GM12878 (cell line): Measurements from ENCODE around the gene PTGES2. TPM values are rescaled to one million over a fixed set of nuclear protein-coding genes. Genes with fewer than 3 reads are reported as not detected.

Source experiments
- ATAC-seq: fragments of 200-7000 bp; cut with Tn5 transposase; 3 replicates; pipeline ENCODE4 v1.9.1; 2020; ENCODE audit warnings: mild to moderate bottlenecking, moderate library complexity
- BruUV-seq: library from RNA; stranded (reverse); fragments of 400-500 nt; replicated peaks from 2 replicates; lab custom pipeline; 2021; lab: Mats Ljungman, UMichigan
- CTCF ChIA-PET: fragments of 300-600 bp; sonication (Branson Sonifier 250); formaldehyde crosslinking; extraction: SDS; loops from one replicate; lab custom pipeline; 2021; ENCODE audit warnings: inconsistent platforms; lab: Yijun Ruan, JAX
- POLR2A ChIA-PET: fragments of 350-600 bp; formaldehyde crosslinking; extraction: SDS; loops from one replicate; lab custom pipeline; 2021; ENCODE audit warnings: inconsistent platforms; lab: Charles Lee
- RAD21 ChIA-PET: fragments of 300-600 bp; sonication (Branson Sonifier 250); formaldehyde crosslinking; loops from one replicate; lab custom pipeline; 2023; ENCODE audit warnings: antibody characterized with exemption; ENCODE audit not compliant: unreplicated experiment; lab: Charles Lee
- SMC1A ChIA-PET: fragments of 300-600 bp; sonication (Branson Sonifier 250); formaldehyde crosslinking; loops from one replicate; lab custom pipeline; 2023; ENCODE audit not compliant: unreplicated experiment, uncharacterized antibody; lab: Charles Lee
- DNase-seq: peaks from one replicate; pipeline ENCODE4 v3.0.0-alpha.2; 2011; ENCODE audit warnings: low read depth, low spot score
- FAIRE-seq: peaks from 3 replicates; lab custom pipeline; 2011; peaks lifted over from hg19 to GRCh38; lab: Jason Lieb, UNC
- H2AFZ ChIP-seq: 2 replicates; pipeline ENCODE4 v1.6.0; 2011; ENCODE audit warnings: low read depth, low read length, control low read depth; ENCODE audit not compliant: control insufficient read depth
- H3K27ac ChIP-seq: 2 replicates; pipeline ENCODE4 v1.5.1; 2011; ENCODE audit warnings: control low read depth; ENCODE audit not compliant: control insufficient read depth, insufficient read depth
- H3K27me3 ChIP-seq, 2 experiments: replicated peaks in 1 of 2; 2 replicates each; pipeline versions ENCODE4 v1.6.0 to v1.6.1; 2011; ENCODE audit warnings: low read length in 1 of 2; ENCODE audit not compliant: control insufficient read depth in 2 of 2, insufficient read depth in 2 of 2
- H3K36me3 ChIP-seq, 2 experiments: 2 replicates each; pipeline ENCODE4 v1.5.1; 2011; ENCODE audit warnings: low read length in 1 of 2; ENCODE audit not compliant: control insufficient read depth in 2 of 2, insufficient read depth in 2 of 2
- H3K4me1 ChIP-seq: 2 replicates; pipeline ENCODE4 v1.6.1; 2011; ENCODE audit warnings: mild to moderate bottlenecking, low read length, moderate library complexity, mixed read lengths; ENCODE audit not compliant: control insufficient read depth, insufficient read depth
- H3K4me2 ChIP-seq: 2 replicates; pipeline ENCODE4 v1.6.0; 2011; ENCODE audit warnings: control low read depth; ENCODE audit not compliant: control insufficient read depth, insufficient read depth
- H3K4me3 ChIP-seq: fragments of 200-600 bp; sonication (generic); 2 replicates; pipeline ENCODE4 v1.5.1; 2016
- H3K79me2 ChIP-seq: 2 replicates; pipeline ENCODE4 v1.6.0; 2011; ENCODE audit warnings: low read length; ENCODE audit not compliant: control insufficient read depth, insufficient read depth
- H3K9ac ChIP-seq: 2 replicates; pipeline ENCODE4 v1.8.0; 2011; ENCODE audit warnings: low read length, control low read depth, mixed read lengths; ENCODE audit not compliant: control insufficient read depth, insufficient read depth
- H3K9me3 ChIP-seq: replicated peaks from 3 replicates; pipeline ENCODE4 v1.5.1; 2011; ENCODE audit warnings: mild to moderate bottlenecking, low read length; ENCODE audit not compliant: control insufficient read depth, insufficient read depth
- H4K20me1 ChIP-seq: 2 replicates; pipeline ENCODE4 v1.6.0; 2011; ENCODE audit not compliant: control insufficient read depth, insufficient read depth
- BCL11A ChIP-seq: IDR thresholded peaks from 2 replicates; pipeline ENCODE4 v1.6.1; 2011; ENCODE audit warnings: low read depth, low read length
- CBFB ChIP-seq: IDR thresholded peaks from 2 replicates; pipeline ENCODE4 v1.6.1; 2016; ENCODE audit warnings: antibody characterized with exemption, low read depth
- DPF2 ChIP-seq: fragments of 450-650 bp; IDR thresholded peaks from 2 replicates; pipeline ENCODE4 v1.6.1; 2017; ENCODE audit warnings: mild to moderate bottlenecking
- EED ChIP-seq: sonication (generic); IDR thresholded peaks from 2 replicates; pipeline ENCODE4 v1.6.1; 2016; ENCODE audit warnings: antibody characterized with exemption, low read depth
- EGR1 ChIP-seq, 2 experiments: IDR thresholded peaks; 1 replicate in 1 of 2; 2 replicates in 1 of 2; pipeline ENCODE4 v1.6.1; 2011 to 2012; ENCODE audit warnings: low read depth in 2 of 2, low read length in 2 of 2, borderline replicate concordance in 1 of 2, mild to moderate bottlenecking in 1 of 2, moderate library complexity in 1 of 2
- EP300 ChIP-seq, 2 experiments: fragments of 150-350 bp in 1 of 2; IDR thresholded peaks; 2 replicates each; pipeline ENCODE4 v1.6.1; 2011 to 2012; ENCODE audit warnings: low read depth in 2 of 2, low read length in 2 of 2, borderline replicate concordance in 1 of 2, improper control_type of control experiment in 1 of 2, inconsistent platforms in 1 of 2; ENCODE audit not compliant: control insufficient read depth in 1 of 2
- FOXK2 ChIP-seq: fragments of 450-650 bp; IDR thresholded peaks from 2 replicates; pipeline ENCODE4 v1.6.1; 2017; ENCODE audit warnings: mild to moderate bottlenecking, moderate library complexity
- GABPA ChIP-seq: IDR thresholded peaks from 2 replicates; pipeline ENCODE4 v1.6.1; 2014; ENCODE audit warnings: antibody characterized with exemption, low read depth, mild to moderate bottlenecking, inconsistent platforms
- GATAD2B ChIP-seq: fragments of 450-650 bp; conservative IDR thresholded peaks from 2 replicates; pipeline ENCODE4 v1.6.1; 2017; ENCODE audit warnings: low read depth, mild to moderate bottlenecking, moderate library complexity
- IKZF1 ChIP-seq: fragments of 450-650 bp; conservative IDR thresholded peaks from 2 replicates; pipeline ENCODE4 v1.6.1; 2017; ENCODE audit warnings: antibody characterized with exemption, mild to moderate bottlenecking
- IKZF2 ChIP-seq, 2 experiments: fragments of 450-650 bp; IDR thresholded peaks; 2 replicates each; pipeline ENCODE4 v1.6.1; 2017; ENCODE audit warnings: mild to moderate bottlenecking in 2 of 2, moderate library complexity in 2 of 2
- MTA2 ChIP-seq: fragments of 450-650 bp; IDR thresholded peaks from 2 replicates; pipeline ENCODE4 v1.6.1; 2016; ENCODE audit warnings: low read depth, mild to moderate bottlenecking, moderate library complexity
- RAD21 ChIP-seq: IDR thresholded peaks from 2 replicates; pipeline ENCODE4 v1.6.1; 2011; ENCODE audit warnings: mild to moderate bottlenecking, low read depth, low read length, moderate library complexity; ENCODE audit not compliant: insufficient read depth
- RAD51 ChIP-seq: fragments of 450-650 bp; IDR thresholded peaks from 2 replicates; pipeline ENCODE4 v1.6.1; 2016; ENCODE audit warnings: moderate library complexity, mild to moderate bottlenecking, inconsistent platforms
- RELA ChIP-seq: fragments of 450-650 bp; IDR thresholded peaks from 2 replicates; pipeline ENCODE4 v1.8.0; 2014; ENCODE audit warnings: borderline replicate concordance; ENCODE audit not compliant: partially characterized antibody
- RELB ChIP-seq: fragments of 450-650 bp; IDR thresholded peaks from 2 replicates; pipeline ENCODE4 v1.6.1; 2017; ENCODE audit warnings: low read depth, mild to moderate bottlenecking, moderate library complexity
- RUNX3 ChIP-seq: IDR thresholded peaks from 2 replicates; pipeline ENCODE4 v1.6.1; 2012; ENCODE audit warnings: low read length, inconsistent platforms
- TBL1XR1 ChIP-seq: IDR thresholded peaks from 2 replicates; pipeline ENCODE4 v1.6.1; 2012; ENCODE audit warnings: low read depth, low read length, improper control_type of control experiment
- TCF12 ChIP-seq: IDR thresholded peaks from 2 replicates; pipeline ENCODE4 v1.6.1; 2011; ENCODE audit warnings: low read depth, mild to moderate bottlenecking, low read length
- TCF3 ChIP-seq: IDR thresholded peaks from 2 replicates; pipeline ENCODE4 v1.6.1; 2012; ENCODE audit warnings: low read depth, mild to moderate bottlenecking, low read length, borderline replicate concordance; ENCODE audit not compliant: insufficient read depth
- ZNF207 ChIP-seq: fragments of 450-650 bp; IDR thresholded peaks from 2 replicates; pipeline ENCODE4 v1.6.1; 2014; ENCODE audit warnings: antibody characterized with exemption, mild to moderate bottlenecking, borderline replicate concordance
- WGBS: methylation state at CpG from one replicate; pipeline ENCODE4 v1.1.6; 2016; ENCODE audit warnings: low lambda C conversion rate; ENCODE audit not compliant: insufficient replicate concordance, insufficient coverage; ENCODE audit errors: missing lambda C conversion rate; 5-methylcytosine and 5-hydroxymethylcytosine counted together
- in situ Hi-C: fragments of 300-500 bp; cut with MboI; formaldehyde crosslinking; loops from 9 replicates; pipeline ENCODE4 v1.14.3; 2018; ENCODE audit warnings: mixed read lengths
- intact Hi-C: fragments of 100-400 bp; cut with micrococcal nuclease; formaldehyde crosslinking; loops from one replicate; pipeline ENCODE4 v1.14.2; 2022; ENCODE audit not compliant: unreplicated experiment
- polyA plus RNA-seq, 11 experiments: library from polyadenylated mRNA; depleted of rRNA in 4 of 11; unstranded in 6 of 11; stranded (reverse) in 5 of 11; fragments of >200 nt; fragmentation: Nextera tagmentation in 4 of 11; fragmentation: Illumina TruSeq in 1 of 11; extraction: Ambion mirVana in 4 of 11; extraction: Trizol in 1 of 11; gene quantifications; 1 replicate in 1 of 11; 2 replicates in 10 of 11; pipeline versions ENCODE4 v1.2.1 to v1.2.3, GENCODE V29; 2011 to 2016; ENCODE audit warnings: inconsistent platforms in 2 of 11, missing spikeins in 2 of 11, low read depth in 1 of 11
- total RNA-seq, 4 experiments: library from RNA; depleted of rRNA in 3 of 4; stranded (reverse); fragments of >200 nt in 3 of 4; fragmentation: Illumina TruSeq in 1 of 4; extraction: Trizol in 1 of 4; gene quantifications; 2 replicates each; pipeline versions ENCODE4 v1.2.1 to v1.2.3, GENCODE V29; 2013 to 2021

PTGES2 gene
- total and polyA plus RNA-seq, 10 of the 15 experiments (the other 5 are each of a cell fraction or from before 2014, with no cell fraction given): 2.1 to 141 (median 99.1) TPM

GRCh38 chr9:128115187-128116103 lies 12.1 kb downstream of the PTGES2 start:
- no peak for DNase-seq
- no peaks in the 10 kb centered on the region for H3K27me3 ChIP-seq
- peaks cover 3 to 4% of the 10 kb centered on the region in 2 experiments; a peak in 3 of 4 replicates for H3K36me3 ChIP-seq
- CTCF ChIA-PET: interaction anchor here (0.6 to 6.1 kb wide), 22 partner anchors 10 to 305 kb away, joined by 3 to 84 read pairs (median 5); partner anchors contain the start of gene PTGES2
- POLR2A ChIA-PET: interaction anchor here (0.5 to 2.8 kb wide), 7 partner anchors 9 to 178 kb away, joined by 3 to 10 read pairs (median 4); partner anchors contain the start of gene DPM2
- 51% methylated on average over 26 of the region's 26 CpGs for WGBS
- peak overlapping the region; percentile 31 for H3K4me2 ChIP-seq
- peaks cover 23% of the 10 kb centered on the region for H3K4me1 ChIP-seq
- BruUV-seq: no TSS peak
- no peaks in the 10 kb centered on the region for H4K20me1 ChIP-seq
- SMC1A ChIA-PET: interaction anchor here (0.8 to 3.3 kb wide), 11 partner anchors 10 to 172 kb away, joined by 3 to 11 read pairs (median 4); partner anchors contain the start of genes NAIF1 and SLC25A25
- peak; percentile 90 for ATAC-seq
- no peak overlapping the region; the same call in 1 of the 2 replicates for H3K9ac ChIP-seq
- no peak overlapping the region for H2AFZ ChIP-seq
- peak; percentile 72 for FAIRE-seq
- in situ Hi-C loops: no loop called here
- RAD21 ChIA-PET: interaction anchor here (1.0 to 1.5 kb wide), 5 partner anchors 10 to 160 kb away, joined by 3 to 7 read pairs (median 5); no protein-coding TSS in a partner anchor
- no peaks in the 10 kb centered on the region for H3K9me3 ChIP-seq
- no peaks in the 10 kb centered on the region for H3K79me2 ChIP-seq
- H3K4me3 ChIP-seq: no peak overlapping the region
- peak overlapping the region; percentile 61 for H3K27ac ChIP-seq
- intact Hi-C loops: no loop called here
- TF ChIP-seq RAD21: no peak
- peak; percentile 74 to 78 for TF ChIP-seq IKZF2 (IDR thresholded peaks at IDR 0.05)
- TF ChIP-seq DPF2: peak; percentile 71
- peak; percentile 34; the same call in 1 of the 2 replicates for TF ChIP-seq TCF12
- TF ChIP-seq BCL11A: 0 out of 2 replicates have a peak, but pooled peaks have one; percentile 22
- peak; percentile 77; the same call in 1 of the 2 replicates for TF ChIP-seq RELB
- no peak for TF ChIP-seq MTA2
- TF ChIP-seq GATAD2B: peak; percentile 57; the same call in 1 of the 2 replicates
- TF ChIP-seq RAD51: no peak
- peak; percentile 78 for TF ChIP-seq RUNX3
- 0 out of 2 replicates have a peak, but pooled peaks have one; percentile 20 for TF ChIP-seq ZNF207
- 0 out of 2 replicates have a peak, but pooled peaks have one; percentile 26 for TF ChIP-seq TBL1XR1
- no peak for TF ChIP-seq GABPA
- peak; percentile 83 for TF ChIP-seq IKZF1
- peak; percentile 50; the same call in 1 of the 2 replicates for TF ChIP-seq CBFB
- peak; percentile 78 for TF ChIP-seq EED
- TF ChIP-seq RELA: peak; percentile 76
- TF ChIP-seq EP300 (IDR thresholded peaks at IDR 0.05; ENCODE audit: borderline replicate concordance in 1 of 2, control insufficient read depth in 1 of 2, low read depth in 2 of 2, low read length in 2 of 2): 0 out of 4 replicates have a peak, but pooled peaks of 1 of the 2 experiments have one; percentile 18
- peak in 1 of 2 experiments; percentile 65; a peak in 2 of 3 replicates for TF ChIP-seq EGR1 (IDR thresholded peaks at IDR 0.05; ENCODE audit: borderline replicate concordance in 1 of 2, low read depth in 2 of 2, low read length in 2 of 2)
- no peak for TF ChIP-seq FOXK2
- TF ChIP-seq TCF3: 0 out of 2 replicates have a peak, but pooled peaks have one; percentile 37
